SK-N-SH (cell line): ENCODE results near the gene SPDYE1.
"Not testable (repeated sequence)": the region's sequence is repeated elsewhere in the genome, so short reads cannot be mapped to it uniquely, and the experiment has no call there.

Experiments used
- CTCF ChIP-seq: fragments of 200-600 bp; sonication (generic); IDR thresholded peaks from 2 replicates; pipeline ENCODE4 v1.6.1; 2017; ENCODE audit warnings: antibody characterized with exemption, mild to moderate bottlenecking, moderate library complexity
- EP300 ChIP-seq, 2 experiments: IDR thresholded peaks; 2 replicates each; pipeline versions ENCODE4 v1.4.0 to v1.6.1; 2012; ENCODE audit warnings: borderline replicate concordance in 1 of 2, low read depth in 1 of 2, low read length in 1 of 2
- FOXM1 ChIP-seq: IDR thresholded peaks from 2 replicates; pipeline ENCODE4 v1.4.0; 2012; ENCODE audit warnings: low read depth, mild to moderate bottlenecking
- REST ChIP-seq: IDR thresholded peaks from 2 replicates; pipeline ENCODE4 v1.6.1; 2012; ENCODE audit warnings: mild to moderate bottlenecking, low read depth, low read length, moderate library complexity
- RFX5 ChIP-seq: IDR thresholded peaks from 2 replicates; pipeline ENCODE4 v1.6.1; 2012; ENCODE audit warnings: mild to moderate bottlenecking, improper control_type of control experiment, low read length
- RXRA ChIP-seq: IDR thresholded peaks from 2 replicates; pipeline ENCODE4 v1.4.0; 2012; ENCODE audit warnings: low read depth, mild to moderate bottlenecking, borderline replicate concordance
- USF2 ChIP-seq: fragments of 150-350 bp; IDR thresholded peaks from 2 replicates; pipeline ENCODE4 v1.6.1; 2017; ENCODE audit warnings: antibody characterized with exemption, low read length, low read depth, borderline replicate concordance
- ZBTB33 ChIP-seq: IDR thresholded peaks from 2 replicates; pipeline ENCODE4 v1.4.0; 2012; ENCODE audit warnings: low read depth, borderline replicate concordance

- not testable (repeated sequence) for TF ChIP-seq RXRA; CTCF; REST; USF2; RFX5; ZBTB33; FOXM1; EP300 (IDR thresholded peaks at IDR 0.05; ENCODE audit: borderline replicate concordance in 1 of 2, low read depth in 1 of 2, low read length in 1 of 2)
These were observed 17.4 kb downstream of the SPDYE1 start for GRCh38 chr7:44015090-44015489.
